Astrocyte of the spinal cord (primary cell): ENCODE measurements around the gene TTC19.
"Not testable (repeated sequence)": the region's sequence is repeated elsewhere in the genome, so short reads cannot be mapped to it uniquely, and the experiment has no call there.

Experiments used
- DNase-seq: peaks from one replicate; pipeline ENCODE4 v3.0.0; 2011; ENCODE audit warnings: low read depth, low spot score
- H3K4me3 ChIP-seq: 2 replicates; pipeline ENCODE4 v1.5.1; 2011; ENCODE audit warnings: low read depth, mild to moderate bottlenecking, low read length, moderate library complexity
- in situ Hi-C: cut with HindIII; loops from 2 replicates; pipeline ENCODE4 v1.10.0; 2017; ENCODE audit warnings: low sequenced_read_pairs
- TF ChIP-seq, protein P1 (sequence below): IDR thresholded peaks from 2 replicates; pipeline ENCODE4 v1.5.1; 2012; ENCODE audit warnings: low read depth, mild to moderate bottlenecking, low read length, inconsistent platforms

TTC19 gene

DNA sequence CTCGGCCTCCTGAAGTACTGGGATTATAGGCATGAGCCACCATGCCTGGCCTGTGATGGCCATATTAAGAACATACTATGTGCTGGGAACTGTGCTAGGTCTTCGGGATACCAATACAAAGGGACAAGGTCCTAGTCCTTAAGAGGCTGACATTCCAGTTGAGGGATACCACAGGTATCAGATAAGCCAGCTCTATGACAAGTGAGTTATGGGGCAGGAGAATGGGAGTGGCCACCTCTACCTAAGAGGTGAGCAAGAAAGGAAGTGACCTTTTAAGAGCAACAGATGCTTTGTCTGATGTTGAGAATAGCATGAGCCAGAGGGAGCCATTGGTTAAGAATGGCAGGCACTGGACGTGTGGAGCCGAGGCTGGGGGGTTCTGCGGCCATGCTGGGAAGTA, 27.7 kb upstream of the TTC19 start:
- TF ChIP-seq, protein P1, sequence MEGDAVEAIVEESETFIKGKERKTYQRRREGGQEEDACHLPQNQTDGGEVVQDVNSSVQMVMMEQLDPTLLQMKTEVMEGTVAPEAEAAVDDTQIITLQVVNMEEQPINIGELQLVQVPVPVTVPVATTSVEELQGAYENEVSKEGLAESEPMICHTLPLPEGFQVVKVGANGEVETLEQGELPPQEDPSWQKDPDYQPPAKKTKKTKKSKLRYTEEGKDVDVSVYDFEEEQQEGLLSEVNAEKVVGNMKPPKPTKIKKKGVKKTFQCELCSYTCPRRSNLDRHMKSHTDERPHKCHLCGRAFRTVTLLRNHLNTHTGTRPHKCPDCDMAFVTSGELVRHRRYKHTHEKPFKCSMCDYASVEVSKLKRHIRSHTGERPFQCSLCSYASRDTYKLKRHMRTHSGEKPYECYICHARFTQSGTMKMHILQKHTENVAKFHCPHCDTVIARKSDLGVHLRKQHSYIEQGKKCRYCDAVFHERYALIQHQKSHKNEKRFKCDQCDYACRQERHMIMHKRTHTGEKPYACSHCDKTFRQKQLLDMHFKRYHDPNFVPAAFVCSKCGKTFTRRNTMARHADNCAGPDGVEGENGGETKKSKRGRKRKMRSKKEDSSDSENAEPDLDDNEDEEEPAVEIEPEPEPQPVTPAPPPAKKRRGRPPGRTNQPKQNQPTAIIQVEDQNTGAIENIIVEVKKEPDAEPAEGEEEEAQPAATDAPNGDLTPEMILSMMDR, result no peak
- in situ Hi-C loops, result no loop called here
- H3K4me3 ChIP-seq, result no peak overlapping the region
- DNase-seq, result no peak

GRCh38 chr17:15972497-15972951, 27.1 kb upstream of the TTC19 start:
- no peak overlapping the region for H3K4me3 ChIP-seq
- no peak for DNase-seq
- TF ChIP-seq, protein P1, result no peak
- in situ Hi-C loops, result no loop called here

GRCh38 chr17:15973016-15973415, 26.6 kb upstream of the TTC19 start:
- H3K4me3 ChIP-seq, result no peak overlapping the region
- in situ Hi-C loops, result no loop called here
- TF ChIP-seq, protein P1, result no peak
- no peak for DNase-seq

- TF ChIP-seq, protein P1, result no peak
- H3K4me3 ChIP-seq, result no peak overlapping the region
- DNase-seq, result no peak
- in situ Hi-C loops, result no loop called here
Observed at GRCh38 chr17:15973834-15974233, 25.8 kb upstream of the TTC19 start.

- in situ Hi-C loops, result no loop called here
- DNase-seq, result no peak
- no peak overlapping the region for H3K4me3 ChIP-seq
- TF ChIP-seq, protein P1, result no peak
Observed at GRCh38 chr17:15977894-15978293, 21.7 kb upstream of the TTC19 start.

DNA sequence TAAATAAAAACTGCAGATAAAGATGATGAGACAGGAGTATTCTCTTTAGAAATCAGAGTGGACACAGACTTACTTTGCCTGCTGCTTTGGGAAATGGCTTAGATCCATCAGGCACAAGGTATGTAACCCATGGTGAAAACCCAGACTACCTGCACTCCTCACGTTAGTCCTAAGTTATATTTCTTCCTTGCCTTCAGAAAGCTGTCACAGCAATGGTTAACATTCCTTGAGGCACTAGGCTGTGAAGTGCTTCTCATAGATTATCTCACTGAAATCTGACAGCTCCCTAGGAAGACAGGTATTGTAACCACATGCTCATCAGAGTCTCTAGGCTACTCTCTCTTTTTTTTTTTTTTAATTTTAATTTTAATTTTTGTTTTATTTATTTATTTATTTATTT, 21.0 kb upstream of the TTC19 start:
- H3K4me3 ChIP-seq, result no peak overlapping the region
- TF ChIP-seq, protein P1, result no peak
- DNase-seq, result no peak
- in situ Hi-C loops, result no loop called here

DNA sequence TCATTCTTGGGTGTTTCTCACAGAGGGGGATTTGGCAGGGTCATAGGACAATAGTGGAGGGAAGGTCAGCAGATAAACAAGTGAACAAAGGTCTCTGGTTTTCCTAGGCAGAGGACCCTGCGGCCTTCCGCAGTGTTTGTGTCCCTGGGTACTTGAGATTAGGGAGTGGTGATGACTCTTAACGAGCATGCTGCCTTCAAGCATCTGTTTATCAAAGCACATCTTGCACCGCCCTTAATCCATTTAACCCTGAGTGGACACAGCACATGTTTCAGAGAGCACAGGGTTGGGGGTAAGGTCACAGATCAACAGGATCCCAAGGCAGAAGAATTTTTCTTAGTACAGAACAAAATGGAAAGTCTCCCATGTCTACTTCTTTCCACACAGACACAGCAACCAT, 20.6 kb upstream of the TTC19 start:
- in situ Hi-C loops, H3K4me3 ChIP-seq, DNase-seq: not testable (repeated sequence)
